Fibroblast of upper back skin (primary cell): ENCODE measurements around the gene GALNT12.

Experiments
- DNase-seq: peaks from one replicate; pipeline ENCODE4 v3.0.0-alpha.2; 2013

Gene GALNT12

DNA sequence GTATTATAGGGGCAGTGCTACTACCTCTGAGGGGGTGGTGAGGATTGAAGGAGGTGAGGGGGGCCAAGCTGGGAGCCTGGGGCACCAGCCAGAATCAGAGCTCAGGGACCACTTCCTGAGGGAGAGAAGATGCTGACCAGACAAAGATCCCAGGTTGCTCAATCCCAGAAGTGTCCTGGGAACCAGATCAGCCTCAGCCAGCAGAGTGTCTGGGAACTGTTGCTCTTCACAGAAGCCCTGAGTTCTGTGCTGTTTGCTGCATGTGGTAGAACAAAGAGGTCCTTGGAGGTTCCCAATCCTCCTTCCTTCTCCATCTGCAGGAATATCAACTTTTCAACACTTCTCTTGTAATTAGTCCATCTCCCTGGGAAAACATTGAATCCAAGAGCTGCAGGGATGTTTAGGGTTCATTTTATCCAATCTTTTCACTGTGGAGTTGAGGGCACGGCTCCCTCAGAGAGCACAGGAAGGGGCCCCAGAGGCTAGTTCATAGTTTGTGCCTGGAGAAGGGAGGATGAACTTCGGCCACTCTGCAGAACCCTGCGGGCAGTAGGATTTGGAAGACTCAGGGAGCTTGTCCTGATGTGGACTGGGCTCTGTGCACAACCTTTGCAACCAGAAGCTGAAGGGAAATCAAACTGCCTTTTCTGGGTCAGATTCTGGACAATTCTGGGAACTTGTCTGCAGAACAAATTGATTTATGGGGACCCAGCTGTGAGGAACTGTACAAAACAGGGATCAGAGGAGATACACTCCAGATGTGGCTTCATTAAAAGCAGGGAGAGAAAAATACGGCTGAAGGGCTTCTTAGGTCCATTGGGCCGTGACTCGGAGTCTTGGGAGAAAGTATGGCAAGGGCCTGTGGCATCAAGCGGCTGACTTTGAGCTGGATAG lies 57.1 kb downstream of the GALNT12 start:
- peak; percentile 54 for DNase-seq

DNA sequence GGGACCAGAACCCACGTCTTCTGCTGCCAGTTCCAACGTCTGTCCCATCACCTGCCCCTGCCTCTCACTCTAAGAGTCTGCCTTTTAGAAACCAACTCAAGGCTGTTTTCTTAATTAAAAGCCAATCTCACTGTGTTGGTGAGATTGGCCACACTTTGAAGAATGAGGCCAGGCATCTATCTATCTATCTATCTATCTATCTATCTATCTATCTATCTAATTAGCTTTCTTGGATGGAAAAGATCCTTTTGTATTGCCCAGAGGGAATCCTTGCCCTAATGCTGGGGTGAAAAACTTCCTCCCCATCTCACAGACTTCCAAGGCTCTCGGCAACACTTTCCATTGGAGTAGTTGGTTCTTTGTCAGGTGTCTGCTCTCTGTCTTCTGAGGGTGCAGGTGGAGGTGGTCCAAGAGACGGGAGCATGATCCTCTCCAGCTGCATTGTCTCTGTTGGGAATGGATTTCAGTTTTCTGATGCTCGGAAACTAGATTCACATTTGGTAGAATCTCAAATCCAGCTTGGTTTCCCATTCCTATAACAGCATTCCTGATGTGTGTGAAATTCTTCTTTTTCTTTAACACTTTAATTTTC lies 57.9 kb downstream of the GALNT12 start:
- no peak for DNase-seq

DNA sequence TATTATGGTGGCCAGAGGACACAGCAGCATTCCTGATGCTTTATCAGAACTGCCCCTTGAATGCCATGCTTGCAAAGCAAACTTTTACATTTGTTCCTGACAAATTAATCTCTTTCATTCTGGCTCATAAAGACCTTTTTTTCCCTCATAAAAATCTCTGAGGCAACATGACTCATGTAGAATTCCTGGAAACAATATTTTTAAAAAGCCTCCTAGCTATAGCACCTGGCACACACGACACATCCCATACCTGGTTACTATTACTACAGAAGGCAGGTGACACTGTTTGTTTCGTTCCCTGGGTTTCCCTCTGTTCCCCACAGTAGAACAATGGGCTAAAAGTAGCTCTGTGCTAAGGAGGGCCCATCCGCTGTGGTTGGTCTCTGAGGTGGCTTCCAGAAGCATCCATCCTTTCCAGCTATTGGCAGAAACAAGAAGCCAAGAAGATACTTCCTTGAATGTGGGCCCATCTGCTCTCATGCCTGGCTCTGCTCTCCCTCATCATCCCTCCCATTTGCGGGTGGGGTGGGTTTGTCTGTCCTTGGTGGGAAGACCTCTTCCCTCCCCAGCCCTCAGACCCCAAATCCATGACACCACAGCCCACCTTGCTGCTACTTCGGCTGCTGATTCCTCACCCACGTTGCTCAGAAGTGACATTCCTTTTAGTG lies 59.1 kb downstream of the GALNT12 start:
- no peak for DNase-seq

DNA sequence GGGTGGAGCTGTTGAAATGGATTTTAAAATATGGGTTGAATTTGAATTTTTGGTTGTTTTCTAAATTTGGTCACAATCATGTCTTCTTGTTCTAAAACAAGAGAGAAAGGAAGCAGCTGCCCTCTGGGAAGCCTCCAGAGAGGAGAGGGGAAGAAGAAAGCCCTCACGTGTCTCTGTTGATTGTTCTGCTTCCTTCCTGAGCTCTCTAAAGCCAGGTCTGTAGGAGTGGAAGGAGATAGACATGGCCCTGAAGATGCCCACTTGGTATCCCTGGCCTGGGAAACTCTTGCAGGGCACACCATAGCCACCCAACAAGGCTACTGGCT lies 59.6 kb downstream of the GALNT12 start:
- no peak for DNase-seq

DNA sequence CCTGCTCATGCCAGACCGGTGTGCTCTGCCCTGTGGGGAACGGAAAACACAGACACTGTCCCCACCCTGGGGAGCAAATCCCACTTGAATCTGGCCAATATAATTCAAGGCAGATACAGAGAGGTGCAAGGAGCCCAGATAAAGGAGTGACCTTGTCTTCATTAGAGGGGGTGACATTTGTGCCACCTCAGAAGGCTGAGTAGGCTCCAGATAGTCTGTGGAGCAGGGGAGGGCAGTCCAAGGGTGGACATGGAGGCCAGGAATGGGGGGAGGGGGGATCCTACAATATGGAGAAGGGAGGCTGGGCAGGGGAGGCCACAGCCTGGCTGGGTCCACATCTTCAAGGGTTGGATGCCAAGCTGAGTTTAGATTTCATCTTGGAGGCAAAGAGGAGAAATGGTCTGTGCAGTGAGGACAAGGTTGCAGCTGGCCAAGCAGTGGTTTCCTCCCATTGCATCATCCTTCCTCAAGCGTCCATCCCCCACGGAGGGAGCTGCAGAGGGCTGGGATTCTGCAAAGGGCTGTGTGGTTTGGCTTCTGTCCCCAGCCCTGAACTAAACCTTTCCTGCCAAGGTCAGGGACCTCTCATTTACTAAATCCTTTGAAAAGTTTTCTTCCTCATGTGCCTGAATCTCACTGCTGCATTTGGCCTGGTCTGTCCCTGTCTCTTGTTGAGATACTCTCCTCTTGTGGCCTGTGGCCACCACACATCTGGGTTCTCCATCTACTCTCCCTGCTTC lies 60.1 kb downstream of the GALNT12 start:
- peak; percentile 97 for DNase-seq

DNA sequence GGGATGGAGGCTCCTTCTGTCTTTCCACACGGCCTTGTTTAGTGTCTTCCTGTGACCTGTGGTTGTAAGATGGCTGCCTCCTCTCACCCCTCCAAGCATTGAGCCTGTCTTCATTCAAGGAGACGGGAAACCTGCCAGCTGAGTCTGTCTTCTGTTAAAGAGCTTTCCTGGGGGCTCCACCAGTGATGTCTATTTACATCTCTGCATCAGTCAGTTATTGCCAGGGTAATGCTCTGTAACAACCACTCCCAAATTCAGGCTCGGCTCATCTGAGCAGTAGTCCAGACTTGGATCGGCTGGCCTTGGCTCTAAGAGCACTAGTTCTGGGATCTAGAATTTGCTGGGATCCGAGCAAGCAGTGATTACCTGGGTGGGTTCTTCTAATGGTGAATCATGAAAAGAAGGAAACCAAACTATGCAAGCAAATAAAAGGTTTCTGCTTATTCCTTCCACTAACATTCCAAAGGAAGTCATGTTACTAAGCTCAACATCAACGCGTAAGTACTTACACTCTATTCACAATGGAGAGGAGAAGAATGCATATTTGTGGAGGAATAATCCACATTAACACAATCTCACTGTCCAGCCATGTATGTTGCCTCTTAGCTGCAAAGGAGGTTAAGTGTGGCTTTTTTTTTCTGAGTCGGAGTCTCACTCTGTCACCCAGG lies 61.7 kb downstream of the GALNT12 start:
- no peak for DNase-seq

DNA sequence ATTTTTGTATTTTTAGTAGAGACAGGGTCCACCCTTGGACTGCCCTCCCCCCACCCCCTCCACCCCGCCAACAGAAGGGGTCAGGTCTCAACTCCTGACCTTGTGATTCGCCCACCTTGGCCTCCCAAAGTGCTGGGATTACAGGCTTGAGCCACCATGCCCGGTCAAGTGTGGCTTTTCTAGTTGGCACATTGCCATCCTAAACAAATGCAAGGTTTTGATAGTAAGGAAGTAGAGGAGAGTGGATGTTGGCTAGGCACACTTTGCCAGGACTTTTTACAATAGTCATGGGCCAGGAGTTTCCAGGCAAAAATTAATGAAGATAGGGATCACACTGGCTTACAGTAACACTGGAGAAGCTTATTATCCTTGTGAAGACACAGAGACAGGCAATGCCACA lies 62.4 kb downstream of the GALNT12 start:
- no peak for DNase-seq

DNA sequence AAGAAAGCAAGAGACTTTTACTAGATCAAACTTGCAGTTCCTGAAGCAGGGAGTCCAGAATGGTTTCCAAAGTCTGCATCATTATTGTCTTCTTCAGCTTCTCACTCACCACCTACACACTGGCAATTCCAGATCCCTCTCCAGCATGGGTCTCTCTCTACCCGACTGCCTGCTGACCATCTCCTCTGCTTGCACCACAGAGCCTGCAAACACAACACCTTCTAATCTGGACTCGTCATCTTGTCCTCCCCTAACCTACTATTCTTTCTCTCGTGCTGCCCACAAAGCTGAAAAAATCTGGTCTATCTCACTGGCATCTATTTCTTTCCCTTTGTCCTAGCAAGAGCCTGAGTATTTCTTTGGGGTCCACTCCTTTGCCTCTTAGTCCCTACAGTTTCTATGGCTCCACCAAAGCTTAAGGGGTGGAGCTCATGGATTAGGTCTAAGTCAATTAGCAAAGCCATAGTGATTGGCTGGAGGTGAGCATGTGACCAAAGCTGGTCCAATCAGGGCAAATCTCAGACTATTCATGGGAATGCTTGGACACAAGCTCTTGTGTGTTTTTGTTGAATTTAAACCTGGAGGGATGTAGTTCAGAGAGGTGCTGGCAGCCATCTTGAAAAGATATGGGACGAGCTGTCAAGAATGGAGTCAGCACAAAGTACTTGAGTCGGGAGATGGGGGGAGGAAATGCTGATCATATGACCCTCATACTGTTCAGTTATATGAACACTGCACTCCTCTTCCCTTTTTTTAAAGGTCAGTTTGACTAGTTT lies 63.5 kb downstream of the GALNT12 start:
- DNase-seq = no peak

DNA sequence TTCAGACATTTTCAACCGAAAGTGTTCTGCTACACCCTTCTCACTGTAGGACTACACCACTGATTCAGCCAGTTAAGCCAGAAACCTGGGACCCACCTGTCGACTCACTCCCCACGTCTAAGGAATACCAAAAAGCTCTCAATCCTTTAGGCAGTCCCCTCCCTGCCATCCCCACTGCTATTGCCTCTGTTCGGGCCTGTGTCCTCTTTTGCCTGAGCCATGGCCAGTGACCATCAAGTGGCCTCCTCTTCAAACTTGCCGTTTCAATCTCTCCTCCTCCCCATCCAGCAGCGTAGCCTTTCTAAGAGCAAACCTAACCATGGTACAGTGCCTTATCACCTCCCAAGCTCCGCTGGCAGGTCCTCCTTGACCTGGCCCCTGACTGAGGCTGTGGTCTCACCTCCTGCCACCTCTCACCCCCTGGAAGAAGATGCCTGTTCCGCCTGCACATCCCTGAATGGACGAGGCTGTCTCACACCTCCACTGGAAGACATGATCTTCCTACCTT lies 64.1 kb downstream of the GALNT12 start:
- DNase-seq = no peak

DNA sequence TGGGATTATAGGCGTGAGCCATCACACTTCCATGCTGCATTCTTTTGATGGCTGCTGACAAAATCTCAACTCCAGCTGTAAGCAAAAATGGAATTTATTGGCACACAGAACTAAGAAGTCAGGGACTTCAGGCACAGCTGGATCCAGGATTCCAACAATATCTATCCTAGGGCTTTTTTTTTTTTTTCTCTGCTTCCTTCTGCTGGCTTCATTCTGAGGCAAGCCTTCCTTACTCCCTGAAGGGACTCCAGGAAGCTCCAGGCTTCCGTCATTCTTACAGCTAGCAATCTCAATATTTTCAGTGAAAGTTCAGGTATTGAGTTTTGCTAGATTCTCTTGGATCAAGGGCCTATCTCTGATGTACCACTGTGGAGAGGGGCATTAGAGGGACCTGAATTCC lies 66.1 kb downstream of the GALNT12 start:
- DNase-seq = no peak

DNA sequence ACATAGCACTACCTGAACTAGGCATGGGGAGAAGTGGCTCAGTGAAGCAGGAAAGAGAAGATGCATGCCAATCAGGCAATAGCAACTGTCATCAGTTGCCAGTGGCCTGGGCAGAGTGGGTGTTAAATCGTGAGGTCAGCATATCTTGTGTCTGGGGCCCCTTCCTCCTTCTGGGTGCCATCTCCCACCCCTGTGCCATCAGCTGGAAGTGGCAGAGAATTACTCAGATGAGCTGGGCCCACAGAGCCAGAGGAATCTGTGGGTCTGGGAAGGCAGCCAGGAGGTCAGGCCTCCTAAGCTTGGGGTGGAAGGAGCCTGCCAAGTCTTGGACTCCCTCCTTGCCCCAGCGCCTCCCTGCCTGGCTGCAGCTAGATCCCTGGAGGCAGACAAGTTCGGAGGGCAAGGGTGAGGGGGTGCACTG lies 66.5 kb downstream of the GALNT12 start:
- DNase-seq = no peak

DNA sequence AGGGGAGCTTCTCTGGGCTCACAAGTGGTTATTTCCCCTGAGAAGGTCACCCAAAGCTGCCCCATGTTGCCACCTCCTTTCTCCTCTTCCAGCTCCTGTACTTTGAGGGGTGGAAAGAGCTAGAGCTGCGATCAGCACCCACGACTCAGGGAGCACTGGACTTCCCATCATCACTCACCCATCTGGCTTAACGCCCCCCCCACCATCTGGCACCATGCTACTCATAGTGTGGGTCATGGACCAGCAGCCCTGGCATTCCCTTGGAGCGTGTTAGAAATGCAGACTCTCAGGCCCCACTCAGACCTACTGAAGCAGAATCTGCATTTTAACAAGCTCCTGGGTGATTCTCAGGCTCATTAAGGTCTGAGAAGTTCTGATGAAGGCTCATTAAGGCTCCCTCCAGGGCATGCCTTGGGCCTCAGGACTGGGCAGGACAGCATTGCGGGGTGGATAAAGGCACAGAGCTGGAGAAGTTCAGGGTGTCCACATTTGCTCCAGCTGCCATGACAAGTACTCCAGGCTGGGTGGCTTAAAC lies 67.3 kb downstream of the GALNT12 start:
- DNase-seq = no peak

DNA sequence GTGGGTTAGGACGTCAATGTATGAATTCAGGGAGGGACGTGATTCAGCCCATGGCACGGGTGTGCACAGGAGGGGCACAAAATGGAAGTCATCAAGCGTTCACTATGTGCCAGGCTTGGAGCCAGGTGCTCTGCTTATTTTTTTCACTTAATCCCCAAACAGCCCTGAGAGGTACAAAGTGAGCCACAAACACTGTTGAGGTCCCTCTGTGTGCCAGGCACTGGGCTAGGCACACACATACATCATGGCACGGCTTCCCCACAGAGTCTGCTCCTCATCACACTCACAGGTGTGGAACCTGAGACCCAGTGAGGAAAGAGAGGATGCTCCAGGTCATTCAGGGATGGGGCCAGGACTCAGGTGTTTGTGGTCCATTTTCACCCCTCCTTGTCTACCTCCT lies 68.1 kb downstream of the GALNT12 start:
- no peak for DNase-seq

DNA sequence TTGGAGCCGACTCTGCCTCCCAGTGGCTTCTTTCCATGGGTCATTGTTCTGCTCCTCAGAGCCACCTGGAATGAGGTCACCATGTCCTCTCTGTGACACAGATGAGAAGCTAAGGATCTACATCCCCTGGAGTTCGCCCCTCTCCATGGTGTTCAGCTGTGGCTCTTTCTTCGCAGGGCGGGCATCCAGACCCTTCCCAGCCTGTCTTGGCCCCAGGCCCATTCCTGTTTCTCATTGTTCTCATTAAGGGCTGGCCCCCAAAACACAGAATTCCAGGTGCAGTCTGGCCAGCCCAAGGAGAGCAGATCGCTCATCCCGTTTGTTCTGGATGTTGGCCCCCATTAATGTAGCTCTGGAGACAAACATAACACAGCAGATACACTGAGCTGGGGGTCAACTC lies 69.8 kb downstream of the GALNT12 start:
- no peak for DNase-seq

DNA sequence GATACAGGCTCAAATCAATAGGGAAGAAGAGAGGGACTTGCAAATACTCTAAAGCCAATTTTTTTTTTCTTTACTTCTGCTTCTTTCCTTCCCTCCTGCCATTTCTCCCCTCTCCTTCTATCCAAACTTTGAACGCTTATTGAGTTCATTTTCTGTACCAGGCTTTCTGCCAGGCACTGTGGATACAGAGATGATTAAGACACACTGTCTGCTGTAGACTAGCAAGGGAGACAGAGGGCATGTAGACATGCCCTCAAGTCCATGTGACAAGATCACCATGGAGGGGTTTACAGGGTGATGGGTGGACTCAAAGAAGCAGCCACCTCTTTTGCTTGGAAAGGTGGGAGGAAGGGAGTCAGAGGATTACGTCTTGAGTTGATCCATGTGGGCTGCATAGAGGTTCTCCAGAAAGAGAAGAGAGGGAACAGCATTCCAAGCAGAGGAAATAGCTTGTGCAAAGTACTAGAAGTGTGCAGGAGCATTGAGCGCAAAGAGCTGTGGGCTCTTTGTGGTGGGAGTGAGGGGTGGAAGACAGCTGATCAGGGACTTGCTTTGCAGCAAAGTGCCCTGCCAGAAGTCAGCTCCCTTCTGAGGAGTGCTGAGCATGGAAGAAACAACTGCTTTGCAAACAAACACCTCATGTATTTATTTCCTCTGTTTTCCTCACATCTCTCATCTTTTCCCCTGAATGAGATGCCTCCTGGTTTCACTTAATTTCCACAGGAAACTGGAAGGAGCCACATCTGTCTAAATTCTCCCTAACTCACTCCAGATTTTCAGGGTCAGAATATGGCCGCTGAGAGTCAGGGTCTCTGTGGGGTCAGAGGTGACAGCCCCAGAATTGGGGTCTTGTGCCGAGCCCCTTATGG lies 71.9 kb downstream of the GALNT12 start:
- DNase-seq = no peak

DNA sequence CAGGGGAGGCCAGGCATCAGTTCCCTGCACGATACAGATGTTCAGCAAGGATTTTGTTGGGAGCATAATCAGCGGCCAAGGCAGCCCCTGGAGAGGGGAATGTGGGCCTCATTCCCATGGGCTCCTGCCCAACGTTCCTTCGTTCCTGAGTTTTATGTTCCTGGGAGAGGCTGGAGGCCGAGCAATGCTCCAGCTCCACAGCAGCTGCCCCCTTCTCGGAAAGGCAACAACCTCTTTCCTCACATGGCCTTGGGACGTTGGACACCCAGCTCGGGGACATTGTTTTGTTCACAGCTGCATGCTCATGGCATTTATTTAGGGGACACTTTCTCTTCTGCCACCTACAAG lies 72.5 kb downstream of the GALNT12 start:
- DNase-seq = no peak

DNA sequence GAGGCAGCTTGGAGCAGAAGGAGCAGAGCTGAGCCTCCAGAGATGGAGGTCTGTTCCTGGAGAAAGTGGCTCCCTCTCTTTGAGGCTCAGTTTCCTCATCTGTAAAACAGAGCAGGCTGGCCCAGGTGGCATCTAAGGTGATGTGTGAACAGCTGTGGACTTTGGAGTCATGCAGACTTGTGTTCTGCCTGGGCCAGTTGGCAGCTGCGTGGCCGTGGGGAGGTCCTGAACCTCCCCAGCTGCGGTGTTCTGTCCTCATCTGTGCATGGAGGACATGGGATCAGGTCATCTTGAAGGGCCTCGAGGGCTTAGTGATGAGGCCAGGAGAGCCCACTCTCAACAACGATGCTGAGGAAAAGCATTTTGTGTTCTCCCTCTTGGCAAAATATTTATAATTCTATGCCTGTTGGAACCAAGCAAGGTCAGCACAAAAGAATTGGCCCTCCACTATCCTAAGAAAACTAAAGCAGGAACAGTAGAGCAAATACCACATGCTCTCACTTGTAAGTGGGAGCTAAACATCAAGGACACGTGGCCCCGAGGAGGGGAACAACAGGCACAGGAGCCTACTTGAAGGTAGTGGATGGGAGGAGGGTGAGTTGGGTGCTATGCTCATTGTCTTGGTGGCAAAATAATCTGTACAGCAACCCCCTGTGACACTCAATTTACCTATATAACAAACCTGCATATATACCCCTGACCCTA lies 73.0 kb downstream of the GALNT12 start:
- DNase-seq = no peak

DNA sequence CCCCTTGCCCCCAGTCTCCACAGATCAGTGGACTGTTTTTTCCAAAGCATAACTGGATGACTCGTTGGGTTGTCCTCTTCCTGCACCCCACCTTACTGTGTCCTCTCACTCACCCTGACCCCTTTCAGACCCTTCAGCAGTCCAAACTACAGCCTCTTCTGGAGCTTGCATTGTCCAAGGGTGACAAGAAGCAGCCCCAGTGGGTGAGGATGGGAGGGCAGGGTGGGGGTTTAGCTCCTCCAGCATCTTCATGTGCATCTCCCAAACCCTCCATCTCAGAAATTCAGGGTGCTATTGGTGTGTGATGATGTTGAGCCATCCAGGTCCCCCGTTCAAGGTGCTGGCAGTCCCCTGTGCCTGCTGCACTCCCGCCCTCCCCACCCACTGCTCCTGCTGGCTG lies 73.9 kb downstream of the GALNT12 start:
- DNase-seq = no peak

DNA sequence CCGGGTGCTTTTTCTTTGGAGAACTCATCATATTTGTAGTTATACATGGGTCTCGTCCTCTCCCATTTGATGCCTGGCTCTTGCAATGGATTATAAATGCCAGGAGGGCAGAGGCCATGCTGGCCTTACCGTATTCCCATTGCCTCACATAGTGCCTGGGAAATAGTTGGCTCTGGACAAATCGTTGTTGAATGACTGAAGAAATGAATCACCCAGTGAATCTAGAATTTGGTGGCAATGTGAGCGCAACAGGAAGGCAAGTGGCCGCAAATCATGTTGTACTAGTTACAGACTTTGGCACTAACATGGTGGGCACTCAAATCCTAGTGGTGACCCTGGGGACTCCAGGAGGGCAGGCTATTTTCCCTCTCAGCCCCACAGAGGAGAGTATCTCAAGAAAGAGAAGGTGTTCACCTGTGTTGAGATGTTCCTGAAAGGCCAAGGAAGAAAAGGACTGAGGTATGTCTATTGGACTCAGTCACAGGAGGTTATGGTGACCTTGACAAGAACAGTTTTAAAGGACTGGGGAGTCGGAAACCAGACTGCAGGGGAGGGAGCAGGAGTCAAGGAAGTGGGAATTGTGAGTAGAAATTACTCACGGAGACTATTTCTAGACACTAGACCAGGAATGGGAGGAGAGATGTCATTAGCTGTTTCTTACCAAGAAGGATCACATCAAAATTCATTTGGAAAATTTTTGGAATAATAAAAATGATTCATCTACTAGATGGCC lies 74.5 kb downstream of the GALNT12 start:
- DNase-seq = no peak
